Uterus (tissue), 4 donors: ENCODE measurements around the gene MSS51. TPM values are rescaled to one million over a fixed set of nuclear protein-coding genes. Genes with fewer than 3 reads are reported as not detected.
"Not testable (repeated sequence)": the region's sequence is repeated elsewhere in the genome, so short reads cannot be mapped to it uniquely, and the experiment has no call there.

Experiments
- DNase-seq, 2 donors: peaks; one replicate each; pipeline ENCODE4 v3.0.0-alpha.2; 2019 to 2020
- H3K27ac ChIP-seq, 2 donors: fragments of 200-600 bp; sonication (generic); 1 replicate in 1 of 2; 2 replicates in 1 of 2; pipeline ENCODE4 v1.5.1; 2016 to 2018
- H3K27me3 ChIP-seq, 2 donors: fragments of 200-600 bp; sonication (generic); one replicate each; pipeline ENCODE4 v1.5.1; 2018 to 2019; ENCODE audit warnings: control low read depth in 1 of 2
- H3K36me3 ChIP-seq, 2 donors: fragments of 200-600 bp; sonication (generic); one replicate each; pipeline ENCODE4 v1.5.1; 2019; ENCODE audit warnings: control low read depth in 1 of 2
- H3K4me1 ChIP-seq, 2 donors: fragments of 200-600 bp; sonication (generic); one replicate each; pipeline ENCODE4 v1.5.1; 2018 to 2019; ENCODE audit warnings: control low read depth in 1 of 2
- H3K4me3 ChIP-seq, 2 donors: fragments of 200-600 bp; sonication (generic); 1 replicate in 1 of 2; 2 replicates in 1 of 2; pipeline ENCODE4 v1.5.1; 2018 to 2019; ENCODE audit warnings: mild to moderate bottlenecking in 1 of 2
- H3K9me3 ChIP-seq, 2 donors: fragments of 200-600 bp; sonication (generic); one replicate each; pipeline ENCODE4 v1.5.1; 2019; ENCODE audit warnings: control low read depth in 1 of 2
- POLR2A ChIP-seq, 2 donors: fragments of 450-650 bp; IDR thresholded peaks; one replicate each; pipeline ENCODE4 v1.6.1; 2016; ENCODE audit warnings: antibody characterized with exemption in 2 of 2, mild to moderate bottlenecking in 1 of 2, moderate library complexity in 1 of 2
- intact Hi-C: fragments of 100-400 bp; cut with DNase I; formaldehyde crosslinking; loops from one replicate; pipeline ENCODE4 v1.15.1; 2023; ENCODE audit warnings: low total_unique reads
- total RNA-seq, 4 donors: library from RNA; depleted of rRNA in 3 of 4; stranded (reverse); fragments of >200 nt in 3 of 4; gene quantifications; one replicate each; pipeline versions ENCODE4 v1.1.0 to v1.2.4, GENCODE V29; 2014 to 2023
- TF ChIP-seq, protein P1 (sequence below), 4 experiments: fragments of 200-600 bp in 2 of 4; fragments of 450-650 bp in 2 of 4; sonication (generic) in 2 of 4; IDR thresholded peaks; one replicate each; pipeline ENCODE4 v1.5.1; 2016 to 2019; ENCODE audit warnings: antibody characterized with exemption in 4 of 4, mild to moderate bottlenecking in 2 of 4, moderate library complexity in 1 of 4
- donor health status: DM: yes; HTN: yes; CAD: no.

MSS51 gene
- total RNA-seq, 4 donors from 2014 or later = 0.51 to 7.3 (median 5.5) TPM; not detected in 1

GRCh38 chr10:73404690-73405089 is 28.7 kb downstream of the MSS51 start:
- Histone ChIP-seq H3K27me3 (no peaks in the 10 kb centered on the region), H3K4me3 (no peak overlapping the region), H3K27ac (no peak overlapping the region), H3K36me3 (no peaks in the 10 kb centered on the region), H3K9me3 (no peaks in the 10 kb centered on the region), H3K4me1 (no peaks in the 10 kb centered on the region)
- no peak for TF ChIP-seq POLR2A (IDR thresholded peaks at IDR 0.05)
- TF ChIP-seq, protein P1, sequence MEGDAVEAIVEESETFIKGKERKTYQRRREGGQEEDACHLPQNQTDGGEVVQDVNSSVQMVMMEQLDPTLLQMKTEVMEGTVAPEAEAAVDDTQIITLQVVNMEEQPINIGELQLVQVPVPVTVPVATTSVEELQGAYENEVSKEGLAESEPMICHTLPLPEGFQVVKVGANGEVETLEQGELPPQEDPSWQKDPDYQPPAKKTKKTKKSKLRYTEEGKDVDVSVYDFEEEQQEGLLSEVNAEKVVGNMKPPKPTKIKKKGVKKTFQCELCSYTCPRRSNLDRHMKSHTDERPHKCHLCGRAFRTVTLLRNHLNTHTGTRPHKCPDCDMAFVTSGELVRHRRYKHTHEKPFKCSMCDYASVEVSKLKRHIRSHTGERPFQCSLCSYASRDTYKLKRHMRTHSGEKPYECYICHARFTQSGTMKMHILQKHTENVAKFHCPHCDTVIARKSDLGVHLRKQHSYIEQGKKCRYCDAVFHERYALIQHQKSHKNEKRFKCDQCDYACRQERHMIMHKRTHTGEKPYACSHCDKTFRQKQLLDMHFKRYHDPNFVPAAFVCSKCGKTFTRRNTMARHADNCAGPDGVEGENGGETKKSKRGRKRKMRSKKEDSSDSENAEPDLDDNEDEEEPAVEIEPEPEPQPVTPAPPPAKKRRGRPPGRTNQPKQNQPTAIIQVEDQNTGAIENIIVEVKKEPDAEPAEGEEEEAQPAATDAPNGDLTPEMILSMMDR (IDR thresholded peaks at IDR 0.05) = no peak
- intact Hi-C loops = no loop called here
- no peak for DNase-seq

DNA sequence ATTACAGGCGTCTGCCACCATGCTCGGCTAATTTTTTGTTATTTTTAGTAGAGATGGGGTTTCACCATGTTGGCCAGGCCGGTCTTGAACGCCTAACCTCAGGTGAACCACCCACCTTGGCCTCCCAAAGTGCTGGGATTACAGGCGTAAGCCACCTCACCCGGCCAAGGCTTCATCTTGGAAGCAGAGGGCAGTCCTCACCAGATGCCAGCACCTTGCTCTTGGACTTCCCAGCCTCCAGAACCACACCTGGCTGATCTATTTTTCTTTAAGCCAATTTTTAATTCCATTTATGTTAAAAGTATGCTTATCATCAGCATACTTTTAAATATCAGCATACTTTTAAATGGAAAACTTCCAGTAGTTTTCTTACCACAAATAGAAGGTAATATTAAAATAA is 31.7 kb downstream of the MSS51 start:
- DNase-seq = no peak
- H3K36me3 ChIP-seq = no peaks in the 10 kb centered on the region
- no peak overlapping the region for H3K27ac ChIP-seq
- no peaks in the 10 kb centered on the region for H3K27me3 ChIP-seq
- H3K9me3 ChIP-seq = no peaks in the 10 kb centered on the region
- no peak overlapping the region for H3K4me3 ChIP-seq
- no peaks in the 10 kb centered on the region for H3K4me1 ChIP-seq
- intact Hi-C loops = no loop called here
- no peak for TF ChIP-seq POLR2A (IDR thresholded peaks at IDR 0.05)
- TF ChIP-seq, protein P1 (IDR thresholded peaks at IDR 0.05) = no peak

DNA sequence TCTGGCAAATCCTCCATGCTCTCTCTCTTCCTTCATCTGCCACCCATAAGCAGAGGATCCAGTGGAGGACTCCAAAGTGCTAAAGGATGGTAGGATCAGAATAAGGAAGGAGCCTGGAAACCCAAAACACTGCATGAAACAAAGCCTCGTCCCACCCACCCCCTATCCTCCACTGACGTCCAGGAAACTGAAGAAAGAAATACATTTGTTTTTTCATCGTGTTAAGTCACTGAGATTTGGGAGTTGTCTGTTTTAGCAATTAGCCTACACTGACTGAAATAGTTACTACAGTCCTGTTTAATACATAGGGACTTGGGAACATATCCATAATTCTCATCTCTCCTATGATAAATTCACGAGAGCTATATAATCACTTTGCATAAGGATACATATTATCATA is 34.3 kb downstream of the MSS51 start:
- no peaks in the 10 kb centered on the region for H3K9me3 ChIP-seq
- intact Hi-C loops = no loop called here
- H3K36me3 ChIP-seq = no peaks in the 10 kb centered on the region
- no peak overlapping the region for H3K27ac ChIP-seq
- H3K4me3 ChIP-seq = no peak overlapping the region
- no peaks in the 10 kb centered on the region for H3K4me1 ChIP-seq
- no peaks in the 10 kb centered on the region for H3K27me3 ChIP-seq
- no peak for DNase-seq
- no peak for TF ChIP-seq POLR2A (IDR thresholded peaks at IDR 0.05)
- TF ChIP-seq, protein P1 (IDR thresholded peaks at IDR 0.05) = no peak

DNA sequence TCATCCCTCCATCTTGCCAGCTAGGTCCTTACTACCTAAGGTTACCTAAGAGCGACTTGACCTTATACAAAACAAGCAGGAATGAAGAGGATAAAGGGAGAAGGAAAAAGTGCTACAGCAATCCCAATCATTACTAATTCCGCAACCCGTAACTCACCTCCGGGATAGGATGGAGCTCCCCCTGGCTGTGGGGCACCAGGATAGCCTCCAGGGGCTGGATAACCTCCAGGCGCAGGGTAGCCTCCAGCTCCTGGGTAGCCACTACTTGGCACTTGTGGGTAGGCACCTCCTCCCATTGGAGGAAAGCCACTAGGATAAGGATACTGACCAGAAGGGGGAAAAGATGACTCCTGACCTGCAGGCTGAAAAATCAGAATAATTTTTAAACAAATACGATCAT is 35.3 kb downstream of the MSS51 start:
- Histone ChIP-seq H3K27me3 (no peaks in the 10 kb centered on the region), H3K4me1 (no peaks in the 10 kb centered on the region), H3K4me3 (no peak overlapping the region), H3K27ac (no peak overlapping the region), H3K36me3 (no peaks in the 10 kb centered on the region), H3K9me3 (no peaks in the 10 kb centered on the region)
- no peak for DNase-seq
- intact Hi-C loops = no loop called here
- TF ChIP-seq POLR2A (IDR thresholded peaks at IDR 0.05) = no peak
- TF ChIP-seq, protein P1 (IDR thresholded peaks at IDR 0.05) = no peak

DNA sequence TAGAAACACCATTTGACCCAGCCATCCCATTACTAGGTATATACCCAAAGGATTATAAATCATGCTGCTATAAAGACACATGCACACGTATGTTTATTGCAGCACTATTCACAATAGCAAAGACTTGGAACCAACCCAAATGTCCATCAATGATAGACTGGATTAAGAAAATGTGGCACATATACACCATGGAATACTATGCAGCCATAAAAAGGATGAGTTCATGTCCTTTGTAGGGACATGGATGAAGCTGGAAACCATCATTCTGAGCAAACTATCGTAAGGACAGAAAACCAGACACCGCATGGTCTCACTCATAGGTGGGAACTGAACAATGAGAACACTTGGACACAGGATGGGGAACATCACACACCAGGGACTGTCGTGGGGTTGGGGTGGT is 39.0 kb downstream of the MSS51 start:
- H3K9me3 ChIP-seq, H3K36me3 ChIP-seq, H3K4me3 ChIP-seq, H3K27me3 ChIP-seq, H3K4me1 ChIP-seq, intact Hi-C loops, DNase-seq, H3K27ac ChIP-seq: not testable (repeated sequence)

- DNase-seq = no peak
- Histone ChIP-seq H3K4me3 (no peak overlapping the region), H3K36me3 (no peaks in the 10 kb centered on the region), H3K4me1 (no peaks in the 10 kb centered on the region), H3K27me3 (no peaks in the 10 kb centered on the region), H3K9me3 (no peaks in the 10 kb centered on the region), H3K27ac (no peak overlapping the region)
- intact Hi-C loops = no loop called here
- TF ChIP-seq POLR2A (IDR thresholded peaks at IDR 0.05) = no peak
- TF ChIP-seq, protein P1 (IDR thresholded peaks at IDR 0.05) = no peak
Measured at GRCh38 chr10:73388228-73388627, 45.1 kb downstream of the MSS51 start.
